ENCODE results near the gene OR10Z1. TPM values are rescaled to one million over a fixed set of nuclear protein-coding genes. Genes with fewer than 3 reads are reported as not detected.

OR10Z1 gene
- total RNA-seq, 1 donor from 2014 or later, result not detected

- H3K27me3 Mint-ChIP-seq (ENCODE audit: low read depth), result no peaks in the 10 kb centered on the region
- TF ChIP-seq, protein P1, sequence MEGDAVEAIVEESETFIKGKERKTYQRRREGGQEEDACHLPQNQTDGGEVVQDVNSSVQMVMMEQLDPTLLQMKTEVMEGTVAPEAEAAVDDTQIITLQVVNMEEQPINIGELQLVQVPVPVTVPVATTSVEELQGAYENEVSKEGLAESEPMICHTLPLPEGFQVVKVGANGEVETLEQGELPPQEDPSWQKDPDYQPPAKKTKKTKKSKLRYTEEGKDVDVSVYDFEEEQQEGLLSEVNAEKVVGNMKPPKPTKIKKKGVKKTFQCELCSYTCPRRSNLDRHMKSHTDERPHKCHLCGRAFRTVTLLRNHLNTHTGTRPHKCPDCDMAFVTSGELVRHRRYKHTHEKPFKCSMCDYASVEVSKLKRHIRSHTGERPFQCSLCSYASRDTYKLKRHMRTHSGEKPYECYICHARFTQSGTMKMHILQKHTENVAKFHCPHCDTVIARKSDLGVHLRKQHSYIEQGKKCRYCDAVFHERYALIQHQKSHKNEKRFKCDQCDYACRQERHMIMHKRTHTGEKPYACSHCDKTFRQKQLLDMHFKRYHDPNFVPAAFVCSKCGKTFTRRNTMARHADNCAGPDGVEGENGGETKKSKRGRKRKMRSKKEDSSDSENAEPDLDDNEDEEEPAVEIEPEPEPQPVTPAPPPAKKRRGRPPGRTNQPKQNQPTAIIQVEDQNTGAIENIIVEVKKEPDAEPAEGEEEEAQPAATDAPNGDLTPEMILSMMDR (IDR thresholded peaks at IDR 0.05), result no peak
- no peak overlapping the region for H3K4me3 Mint-ChIP-seq (ENCODE audit: unreplicated experiment)
- DNase-seq (ENCODE audit: low spot score), result no peak
- no peak overlapping the region for H3K27ac Mint-ChIP-seq (ENCODE audit: unreplicated experiment)
- H3K36me3 Mint-ChIP-seq (ENCODE audit: low read depth), result no peaks in the 10 kb centered on the region
- no peaks in the 10 kb centered on the region for H3K4me1 Mint-ChIP-seq (ENCODE audit: low read depth)
- no peaks in the 10 kb centered on the region for H3K9me3 Mint-ChIP-seq (ENCODE audit: low read depth)
These were observed 49.0 kb downstream of the OR10Z1 start for GRCh38 chr1:158654086-158654485.

GRCh38 chr1:158654571-158654970 is 49.5 kb downstream of the OR10Z1 start:
- TF ChIP-seq, protein P1 (IDR thresholded peaks at IDR 0.05), result no peak
- H3K4me3 Mint-ChIP-seq (ENCODE audit: unreplicated experiment), result no peak overlapping the region

More at GRCh38 chr1:158654571-158654970, 49.5 kb downstream of the OR10Z1 start:
- no peak for DNase-seq (ENCODE audit: low spot score)
- no peaks in the 10 kb centered on the region for H3K9me3 Mint-ChIP-seq (ENCODE audit: low read depth)
- H3K4me1 Mint-ChIP-seq (ENCODE audit: low read depth), result no peaks in the 10 kb centered on the region
- H3K36me3 Mint-ChIP-seq (ENCODE audit: low read depth), result no peaks in the 10 kb centered on the region
- H3K27me3 Mint-ChIP-seq (ENCODE audit: low read depth), result no peaks in the 10 kb centered on the region
- no peak overlapping the region for H3K27ac Mint-ChIP-seq (ENCODE audit: unreplicated experiment)

Other genes with a start within 250 kb of the OR10Z1 start
- gene OR10T2, start 205.8 kb upstream of the OR10Z1 start, total RNA-seq, result not detected in 3 replicates
- gene OR10K2, start 179.0 kb upstream of the OR10Z1 start, total RNA-seq, result not detected in 3 replicates
- gene OR10K1, start 143.4 kb upstream of the OR10Z1 start, total RNA-seq, result not detected in 3 replicates
- not detected in 3 replicates for gene OR10R2, start 133.0 kb upstream of the OR10Z1 start, total RNA-seq
- gene OR6Y1, start 50.9 kb upstream of the OR10Z1 start, total RNA-seq, result not detected in 3 replicates
- not detected in 3 replicates for gene OR6P1, start 34.7 kb upstream of the OR10Z1 start, total RNA-seq
- not detected in 3 replicates for gene OR10X1, start 25.4 kb upstream of the OR10Z1 start, total RNA-seq
- gene SPTA1, start 81.4 kb downstream of the OR10Z1 start, total RNA-seq, result not detected in 3 replicates
- gene OR6K2, start 95.4 kb downstream of the OR10Z1 start, total RNA-seq, result not detected in 3 replicates
- gene OR6K3, start 115.5 kb downstream of the OR10Z1 start, total RNA-seq, result not detected in 3 replicates
- gene OR6K6, start 149.5 kb downstream of the OR10Z1 start, total RNA-seq, result not detected in 3 replicates
- gene OR6N1, start 166.9 kb downstream of the OR10Z1 start, total RNA-seq, result not detected in 3 replicates
- not detected in 3 replicates for gene OR6N2, start 175.9 kb downstream of the OR10Z1 start, total RNA-seq
- not detected in 3 replicates for gene MNDA, start 226.1 kb downstream of the OR10Z1 start, total RNA-seq